Neural progenitor cell (in vitro differentiated cells): ENCODE measurements around the gene ASCC2. TPM values are rescaled to one million over a fixed set of nuclear protein-coding genes. Genes with fewer than 3 reads are reported as not detected.
"Not testable (repeated sequence)": the region's sequence is repeated elsewhere in the genome, so short reads cannot be mapped to it uniquely, and the experiment has no call there.

Experiments used
- DNase-seq: peaks from one replicate; pipeline ENCODE4 v3.0.0-alpha.2; 2016; ENCODE audit warnings: low spot score
- H2AFZ ChIP-seq: fragments of 200-600 bp; sonication (generic); replicated peaks from 2 replicates; pipeline ENCODE4 v1.6.1; 2016; ENCODE audit warnings: antibody characterized with exemption
- H3F3A ChIP-seq: fragments of 200-600 bp; sonication (generic); 2 replicates; pipeline ENCODE4 v1.6.1; 2016; ENCODE audit warnings: antibody characterized with exemption, low read depth
- H3K27ac ChIP-seq: fragments of 200-600 bp; sonication (generic); 2 replicates; pipeline ENCODE4 v1.5.1; 2016; ENCODE audit warnings: mild to moderate bottlenecking
- H3K27me3 ChIP-seq: fragments of 200-600 bp; sonication (generic); 2 replicates; pipeline ENCODE4 v1.6.1; 2016; ENCODE audit warnings: mild to moderate bottlenecking, moderate library complexity
- H3K36me3 ChIP-seq: fragments of 200-600 bp; sonication (generic); 2 replicates; pipeline ENCODE4 v1.5.1; 2016
- H3K4me1 ChIP-seq: fragments of 200-600 bp; sonication (generic); 2 replicates; pipeline ENCODE4 v1.6.1; 2016; ENCODE audit warnings: mixed run types
- H3K4me2 ChIP-seq: fragments of 200-600 bp; sonication (generic); 2 replicates; pipeline ENCODE4 v1.6.1; 2016
- H3K4me3 ChIP-seq: fragments of 200-600 bp; sonication (generic); 2 replicates; pipeline ENCODE4 v1.5.1; 2016
- H3K79me2 ChIP-seq: fragments of 200-600 bp; sonication (generic); 2 replicates; pipeline ENCODE4 v1.6.1; 2016; ENCODE audit warnings: low read depth
- H3K9ac ChIP-seq: fragments of 200-600 bp; sonication (generic); 2 replicates; pipeline ENCODE4 v1.6.1; 2016
- H3K9me3 ChIP-seq: fragments of 200-600 bp; sonication (generic); 2 replicates; pipeline ENCODE4 v1.5.1; 2016; ENCODE audit warnings: low read depth
- H4K20me1 ChIP-seq: fragments of 200-600 bp; sonication (generic); 2 replicates; pipeline ENCODE4 v1.6.1; 2016; ENCODE audit warnings: low read depth
- H3K27ac Mint-ChIP-seq: 3 replicates; pipeline ENCODE4 v1.8.0; 2021; ENCODE audit warnings: mixed read lengths
- H3K27me3 Mint-ChIP-seq: 2 replicates; pipeline ENCODE4 v1.8.0; 2022; ENCODE audit warnings: low read depth, mild to moderate bottlenecking, inconsistent platforms, moderate library complexity, mixed read lengths; ENCODE audit not compliant: insufficient read depth
- H3K36me3 Mint-ChIP-seq: 3 replicates; pipeline ENCODE4 v1.8.0; 2021; ENCODE audit warnings: mixed read lengths
- H3K4me1 Mint-ChIP-seq: 3 replicates; pipeline ENCODE4 v1.8.0; 2021; ENCODE audit warnings: mixed read lengths
- H3K4me3 Mint-ChIP-seq: 3 replicates; pipeline ENCODE4 v1.8.0; 2021; ENCODE audit warnings: mild to moderate bottlenecking, moderate library complexity, mixed read lengths
- H3K9me3 Mint-ChIP-seq: 3 replicates; pipeline ENCODE4 v1.8.0; 2020; ENCODE audit warnings: mixed read lengths
- CTCF ChIP-seq: fragments of 200-600 bp; sonication (generic); IDR thresholded peaks from 2 replicates; pipeline ENCODE4 v1.5.1; 2017; ENCODE audit warnings: antibody characterized with exemption, mild to moderate bottlenecking
- EZH2 ChIP-seq: fragments of 200-600 bp; sonication (generic); IDR thresholded peaks from 2 replicates; pipeline ENCODE4 v1.6.1; 2017; ENCODE audit warnings: antibody characterized with exemption, mild to moderate bottlenecking, moderate library complexity
- EZH2phosphoT487 ChIP-seq: fragments of 200-600 bp; sonication (generic); IDR thresholded peaks from 2 replicates; pipeline ENCODE4 v1.6.1; 2017; ENCODE audit warnings: antibody characterized with exemption
- total RNA-seq: library from RNA; depleted of rRNA; stranded (reverse); fragments of >200 nt; gene quantifications from 2 replicates; pipeline ENCODE4 v1.2.3, GENCODE V29; 2015; ENCODE audit warnings: low replicate concordance

The ASCC2 gene
- total RNA-seq, 1 donor from 2014 or later = 16.1 TPM

DNA sequence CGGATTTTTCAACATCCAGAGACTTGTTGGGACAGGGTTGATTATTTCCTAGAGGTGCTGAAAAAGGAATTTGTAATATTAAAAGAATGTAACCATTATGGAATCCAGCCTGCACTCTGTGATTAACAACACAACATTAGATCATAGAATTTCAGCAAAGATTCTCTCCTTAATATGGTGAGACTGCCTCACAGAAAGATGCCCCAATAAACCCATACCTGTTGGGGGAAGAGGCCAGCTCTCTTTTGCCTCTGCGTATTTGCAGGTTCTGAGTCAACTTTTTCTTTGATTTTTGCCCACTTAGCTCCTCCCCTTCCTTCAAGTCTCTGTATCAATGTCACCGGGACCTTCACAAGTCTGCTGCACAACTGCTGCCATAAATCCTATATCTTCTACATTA lies 32.5 kb upstream of the ASCC2 start:
- no peak overlapping the region for H2AFZ ChIP-seq
- TF ChIP-seq CTCF (no peak), EZH2phosphoT487 (no peak), EZH2 (no peak)
- no peak for DNase-seq
- Mint-ChIP-seq H3K27ac (no peak overlapping the region), H3K36me3 (no peaks in the 10 kb centered on the region), H3K4me1 (peaks cover 23% of the 10 kb centered on the region), H3K9me3 (no peaks in the 10 kb centered on the region), H3K4me3 (no peak overlapping the region), H3K27me3 (no peaks in the 10 kb centered on the region)
- H3K9ac ChIP-seq = no peak overlapping the region
- H3K4me1 ChIP-seq = peaks cover 14% of the 10 kb centered on the region
- no peaks in the 10 kb centered on the region for H3K27me3 ChIP-seq
- H4K20me1 ChIP-seq = no peaks in the 10 kb centered on the region
- H3K36me3 ChIP-seq = no peaks in the 10 kb centered on the region
- H3K4me3 ChIP-seq = no peak overlapping the region
- no peak overlapping the region for H3K4me2 ChIP-seq
- H3K9me3 ChIP-seq = no peaks in the 10 kb centered on the region
- H3K27ac ChIP-seq = no peak overlapping the region
- peaks cover 13% of the 10 kb centered on the region for H3F3A ChIP-seq
- H3K79me2 ChIP-seq = no peaks in the 10 kb centered on the region

GRCh38 chr22:29867851-29868250 lies 29.8 kb upstream of the ASCC2 start:
- Mint-ChIP-seq H3K27me3 (peaks cover 2% of the 10 kb centered on the region), H3K36me3 (no peaks in the 10 kb centered on the region), H3K4me1 (peaks cover 23% of the 10 kb centered on the region), H3K9me3 (no peaks in the 10 kb centered on the region), H3K27ac (no peak overlapping the region), H3K4me3 (no peak overlapping the region)
- DNase-seq = no peak
- Histone ChIP-seq H4K20me1 (no peaks in the 10 kb centered on the region), H3K9ac (no peak overlapping the region), H3K27me3 (no peaks in the 10 kb centered on the region), H3K79me2 (no peaks in the 10 kb centered on the region), H3K4me1 (peaks cover 14% of the 10 kb centered on the region), H3K4me2 (no peak overlapping the region), H2AFZ (no peak overlapping the region), H3F3A (peaks cover 13% of the 10 kb centered on the region), H3K4me3 (no peak overlapping the region), H3K9me3 (no peaks in the 10 kb centered on the region), H3K27ac (no peak overlapping the region), H3K36me3 (no peaks in the 10 kb centered on the region)
- no peak for TF ChIP-seq EZH2
- no peak for TF ChIP-seq EZH2phosphoT487
- no peak for TF ChIP-seq CTCF

GRCh38 chr22:29867260-29867659 lies 29.2 kb upstream of the ASCC2 start:
- Mint-ChIP-seq H3K4me3 (no peak overlapping the region), H3K4me1 (peaks cover 17% of the 10 kb centered on the region)
- H3K79me2 ChIP-seq = no peaks in the 10 kb centered on the region

GRCh38 chr22:29865572-29865971 lies 27.5 kb upstream of the ASCC2 start:
- not testable (repeated sequence) for H3K9ac ChIP-seq, H3K4me3 ChIP-seq, H2AFZ ChIP-seq, H3K36me3 Mint-ChIP-seq, H3K27ac ChIP-seq, H3K27ac Mint-ChIP-seq, H3K4me3 Mint-ChIP-seq, H3K27me3 Mint-ChIP-seq, H3K9me3 ChIP-seq, H3K4me1 ChIP-seq, H3K27me3 ChIP-seq, H3K9me3 Mint-ChIP-seq, H3K79me2 ChIP-seq, H3K4me2 ChIP-seq, H4K20me1 ChIP-seq, H3K36me3 ChIP-seq, H3F3A ChIP-seq, H3K4me1 Mint-ChIP-seq, DNase-seq

More at GRCh38 chr22:29867260-29867659, 29.2 kb upstream of the ASCC2 start:
- H3K27me3 ChIP-seq = no peaks in the 10 kb centered on the region
- no peak overlapping the region for H2AFZ ChIP-seq
- H3K4me3 ChIP-seq = no peak overlapping the region
- peaks cover 10% of the 10 kb centered on the region for H3K4me1 ChIP-seq
- H3K36me3 ChIP-seq = no peaks in the 10 kb centered on the region
- Mint-ChIP-seq H3K27me3 (peaks cover 2% of the 10 kb centered on the region), H3K9me3 (no peaks in the 10 kb centered on the region), H3K27ac (no peak overlapping the region), H3K36me3 (no peaks in the 10 kb centered on the region)
- H3K27ac ChIP-seq = no peak overlapping the region
- DNase-seq = no peak
- H3F3A ChIP-seq = peaks cover 10% of the 10 kb centered on the region
- TF ChIP-seq EZH2phosphoT487 (no peak), EZH2 (no peak), CTCF (no peak)
- H3K4me2 ChIP-seq = no peak overlapping the region
- H4K20me1 ChIP-seq = no peaks in the 10 kb centered on the region
- H3K9ac ChIP-seq = no peak overlapping the region
- H3K9me3 ChIP-seq = no peaks in the 10 kb centered on the region
